Endothelial cell of umbilical vein (primary cell): ENCODE data around the gene TUSC2. TPM values are rescaled to one million over a fixed set of nuclear protein-coding genes. Genes with fewer than 3 reads are reported as not detected.

ENCODE experiments used
- BruUV-seq: library from RNA; stranded (reverse); fragments of 400-500 nt; replicated peaks from 2 replicates; lab custom pipeline; 2021; lab: Mats Ljungman, UMichigan
- CTCF ChIA-PET: fragments of 300-600, 350-600 bp; sonication (Branson Sonifier 250); formaldehyde crosslinking; loops from one replicate; lab custom pipeline; 2021; ENCODE audit warnings: antibody characterized with exemption, inconsistent platforms; lab: Charles Lee
- POLR2A ChIA-PET: fragments of 300-600, 350-600 bp; sonication (Branson Sonifier 250); formaldehyde crosslinking; loops from one replicate; lab custom pipeline; 2021; ENCODE audit warnings: antibody characterized with exemption, inconsistent platforms; lab: Charles Lee
- DNase-seq: peaks from one replicate; pipeline ENCODE4 v3.0.0-alpha.2; 2011; ENCODE audit warnings: low read depth, low spot score
- FAIRE-seq: peaks from 2 replicates; lab custom pipeline; 2011; peaks lifted over from hg19 to GRCh38; lab: Jason Lieb, UNC
- H2AFZ ChIP-seq: 2 replicates; pipeline ENCODE4 v1.6.0; 2012; ENCODE audit warnings: low read depth, low read length, control low read depth, inconsistent platforms
- H3K27ac ChIP-seq: 2 replicates; pipeline ENCODE4 v1.5.1; 2011; ENCODE audit warnings: low read depth, mild to moderate bottlenecking, control low read depth, low read length, moderate library complexity; ENCODE audit not compliant: insufficient read depth
- H3K27me3 ChIP-seq, 2 experiments: 2 replicates each; pipeline versions ENCODE4 v1.6.0 to v1.6.1; 2011; ENCODE audit warnings: low read length in 2 of 2, mixed read lengths in 1 of 2; ENCODE audit not compliant: control insufficient read depth in 2 of 2, insufficient read depth in 2 of 2
- H3K36me3 ChIP-seq, 2 experiments: 2 replicates in 1 of 2; 3 replicates in 1 of 2; pipeline ENCODE4 v1.5.1; 2011; ENCODE audit warnings: low read length in 2 of 2, mild to moderate bottlenecking in 1 of 2, moderate library complexity in 1 of 2; ENCODE audit not compliant: control insufficient read depth in 2 of 2, insufficient read depth in 2 of 2; ENCODE audit errors: extremely low read depth in 1 of 2
- H3K4me1 ChIP-seq: 3 replicates; pipeline ENCODE4 v1.5.1; 2011; ENCODE audit warnings: mild to moderate bottlenecking, low read length; ENCODE audit not compliant: control insufficient read depth, insufficient read depth; ENCODE audit errors: extremely low read depth
- H3K4me2 ChIP-seq: 2 replicates; pipeline ENCODE4 v1.6.1; 2011; ENCODE audit warnings: low read length, control low read depth, mixed read lengths; ENCODE audit not compliant: insufficient read depth
- H3K4me3 ChIP-seq, 3 experiments: fragments of 200-600 bp in 1 of 3; sonication (generic), shearing (Covaris generic) in 1 of 3; replicated peaks in 1 of 3; 2 replicates each; pipeline ENCODE4 v1.5.1; 2011 to 2016; ENCODE audit warnings: control low read depth in 3 of 3, low read length in 3 of 3, mild to moderate bottlenecking in 2 of 3, inconsistent platforms in 1 of 3, low read depth in 1 of 3, moderate library complexity in 1 of 3; ENCODE audit not compliant: insufficient read depth in 1 of 3
- H3K79me2 ChIP-seq: 2 replicates; pipeline ENCODE4 v1.6.0; 2012; ENCODE audit warnings: low read length, inconsistent platforms; ENCODE audit not compliant: control insufficient read depth, insufficient read depth
- H3K9ac ChIP-seq: replicated peaks from 2 replicates; pipeline ENCODE3; 2011; ENCODE audit warnings: low read length, control low read depth; ENCODE audit not compliant: insufficient read depth; ENCODE audit errors: extremely low read depth
- H3K9me1 ChIP-seq: replicated peaks from 3 replicates; pipeline ENCODE4 v1.6.0; 2011; ENCODE audit warnings: mild to moderate bottlenecking, low read length; ENCODE audit not compliant: control insufficient read depth, insufficient read depth; ENCODE audit errors: extremely low read depth
- H3K9me3 ChIP-seq: replicated peaks from 2 replicates; pipeline ENCODE4 v1.5.1; 2012; ENCODE audit warnings: low read length, inconsistent platforms; ENCODE audit not compliant: control insufficient read depth, insufficient read depth
- H4K20me1 ChIP-seq: replicated peaks from 2 replicates; pipeline ENCODE3; 2011; ENCODE audit warnings: mild to moderate bottlenecking, low read length; ENCODE audit not compliant: control insufficient read depth, insufficient read depth; ENCODE audit errors: extremely low read depth
- EZH2 ChIP-seq: IDR thresholded peaks from 2 replicates; pipeline ENCODE4 v1.6.1; 2012; ENCODE audit warnings: borderline replicate concordance, low read depth, mild to moderate bottlenecking, moderate library complexity, low read length, inconsistent platforms; ENCODE audit not compliant: severe bottlenecking
- FOS ChIP-seq: IDR thresholded peaks from 2 replicates; pipeline ENCODE4 v1.6.1; 2011; ENCODE audit warnings: mild to moderate bottlenecking, low read length, moderate library complexity, borderline replicate concordance; ENCODE audit not compliant: insufficient read depth
- GATA2 ChIP-seq: IDR thresholded peaks from 2 replicates; pipeline ENCODE4 v1.7.0; 2011; ENCODE audit warnings: low read depth, mild to moderate bottlenecking, moderate library complexity, mixed read lengths, low read length; ENCODE audit not compliant: insufficient read length, insufficient read depth
- JUN ChIP-seq: IDR thresholded peaks from 2 replicates; pipeline ENCODE4 v1.6.1; 2011; ENCODE audit warnings: borderline replicate concordance, low read depth; ENCODE audit not compliant: insufficient read length, insufficient read depth
- MYC ChIP-seq: IDR thresholded peaks from one replicate; pipeline ENCODE4 v1.6.1; 2011; ENCODE audit warnings: mild to moderate bottlenecking, low read depth, low read length
- POLR2A ChIP-seq: IDR thresholded peaks from 2 replicates; pipeline ENCODE4 v1.6.1; 2012; ENCODE audit warnings: low read depth, mild to moderate bottlenecking, control low read depth, low read length
- POLR2AphosphoS5 ChIP-seq: IDR thresholded peaks from 2 replicates; pipeline ENCODE4 v1.6.1; 2012; ENCODE audit warnings: low read depth, mild to moderate bottlenecking, control low read depth, low read length, moderate library complexity; ENCODE audit not compliant: insufficient read depth
- dilution Hi-C: fragments of 300-500 bp; cut with MboI; formaldehyde crosslinking; loops from one replicate; pipeline ENCODE4 v1.15.0; 2019; ENCODE audit warnings: low sequenced_read_pairs; ENCODE audit not compliant: extremely low pct_ligation_motif_present
- intact Hi-C: fragments of 100-400 bp; cut with micrococcal nuclease; formaldehyde crosslinking; loops from one replicate; pipeline ENCODE4 v1.10.0; 2022
- polyA plus RNA-seq, 4 experiments: library from polyadenylated mRNA; depleted of rRNA in 3 of 4; stranded (reverse) in 3 of 4; unstranded in 1 of 4; fragments of >200 nt; gene quantifications; 2 replicates each; pipeline versions ENCODE4 v1.2.1 to v1.2.3, GENCODE V29; 2011 to 2012; ENCODE audit warnings: missing spikeins in 1 of 4
- total RNA-seq: library from RNA; stranded (reverse); gene quantifications from 2 replicates; pipeline ENCODE4 v1.2.3, GENCODE V29; 2021
- TF ChIP-seq, protein P1 (sequence below), 2 donors: IDR thresholded peaks; 1 replicate in 1 of 2; 2 replicates in 1 of 2; pipeline ENCODE4 v1.5.1; 2011; ENCODE audit warnings: low read length in 2 of 2, mild to moderate bottlenecking in 2 of 2, moderate library complexity in 2 of 2, control low read depth in 1 of 2, inconsistent platforms in 1 of 2, low read depth in 1 of 2; ENCODE audit not compliant: insufficient read depth in 1 of 2; ENCODE audit errors: extremely low read depth in 1 of 2
- TF ChIP-seq, protein P2 (sequence below): IDR thresholded peaks from 2 replicates; pipeline ENCODE4 v1.6.1; 2011; ENCODE audit not compliant: insufficient read depth, insufficient read length

Gene TUSC2
- total and polyA plus RNA-seq, 2 donors (not counting 3 experiments of a cell fraction or from before 2014, with no cell fraction given): 30.0 to 89.0 TPM

DNA sequence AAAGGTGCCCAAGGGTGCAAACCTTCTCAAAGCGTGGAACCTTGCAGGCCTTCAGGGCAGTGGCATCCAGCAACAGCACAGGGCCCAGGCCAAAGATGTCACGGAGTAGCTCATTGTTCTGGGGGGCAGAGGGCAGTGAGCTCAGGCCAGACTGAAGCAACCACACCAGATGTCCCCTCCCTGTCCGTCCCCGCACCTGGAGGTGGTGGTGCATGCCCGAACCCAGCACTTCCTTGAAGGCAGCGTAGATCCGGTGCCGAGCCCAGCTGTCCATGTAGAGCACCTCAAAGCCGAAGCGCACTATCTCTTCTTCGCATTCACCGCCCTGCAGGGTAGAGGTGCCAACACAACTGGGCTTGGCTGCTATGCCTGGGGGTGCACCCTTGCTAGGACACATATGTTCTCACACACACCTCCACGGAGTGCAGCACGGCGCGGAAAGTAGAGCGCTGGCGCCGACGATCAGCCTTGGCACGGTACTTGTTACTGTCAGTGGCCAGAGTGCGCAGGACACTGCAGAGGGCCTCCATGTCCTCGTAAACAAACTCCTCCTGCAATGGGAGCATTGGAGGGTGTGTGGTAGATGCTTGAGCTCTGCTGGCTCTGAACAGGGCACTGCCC, 39.5 kb downstream of the TUSC2 start:
- no TSS peak for BruUV-seq
- Histone ChIP-seq H3K79me2 (peaks cover 27% of the 10 kb centered on the region), H3K36me3 (peaks cover 3 to 35% of the 10 kb centered on the region in 2 experiments), H3K27me3 (no peaks in the 10 kb centered on the region), H3K4me1 (peaks cover 11% of the 10 kb centered on the region), H4K20me1 (no peaks in the 10 kb centered on the region), H3K9me3 (no peaks in the 10 kb centered on the region), H3K4me3 (no peak overlapping the region), H2AFZ (no peak overlapping the region), H3K27ac (no peak overlapping the region), H3K4me2 (no peak overlapping the region), H3K9me1 (no peaks in the 10 kb centered on the region), H3K9ac (no peak overlapping the region)
- no peak for DNase-seq
- intact Hi-C loops: no loop called here
- dilution Hi-C loops: no loop called here
- no peak for FAIRE-seq
- CTCF ChIA-PET: interaction anchor here (0.8 kb wide), 1 partner anchor 9 kb away, joined by 3 read pairs; no protein-coding TSS in a partner anchor
- POLR2A ChIA-PET: no interaction called here
- TF ChIP-seq POLR2A: no peak
- TF ChIP-seq MYC: no peak
- no peak for TF ChIP-seq EZH2
- no peak for TF ChIP-seq JUN
- TF ChIP-seq GATA2: no peak
- TF ChIP-seq, protein P1, sequence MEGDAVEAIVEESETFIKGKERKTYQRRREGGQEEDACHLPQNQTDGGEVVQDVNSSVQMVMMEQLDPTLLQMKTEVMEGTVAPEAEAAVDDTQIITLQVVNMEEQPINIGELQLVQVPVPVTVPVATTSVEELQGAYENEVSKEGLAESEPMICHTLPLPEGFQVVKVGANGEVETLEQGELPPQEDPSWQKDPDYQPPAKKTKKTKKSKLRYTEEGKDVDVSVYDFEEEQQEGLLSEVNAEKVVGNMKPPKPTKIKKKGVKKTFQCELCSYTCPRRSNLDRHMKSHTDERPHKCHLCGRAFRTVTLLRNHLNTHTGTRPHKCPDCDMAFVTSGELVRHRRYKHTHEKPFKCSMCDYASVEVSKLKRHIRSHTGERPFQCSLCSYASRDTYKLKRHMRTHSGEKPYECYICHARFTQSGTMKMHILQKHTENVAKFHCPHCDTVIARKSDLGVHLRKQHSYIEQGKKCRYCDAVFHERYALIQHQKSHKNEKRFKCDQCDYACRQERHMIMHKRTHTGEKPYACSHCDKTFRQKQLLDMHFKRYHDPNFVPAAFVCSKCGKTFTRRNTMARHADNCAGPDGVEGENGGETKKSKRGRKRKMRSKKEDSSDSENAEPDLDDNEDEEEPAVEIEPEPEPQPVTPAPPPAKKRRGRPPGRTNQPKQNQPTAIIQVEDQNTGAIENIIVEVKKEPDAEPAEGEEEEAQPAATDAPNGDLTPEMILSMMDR (IDR thresholded peaks at IDR 0.05; ENCODE audit: extremely low read depth in 1 of 2, insufficient read depth in 1 of 2, low read depth in 1 of 2, low read length in 2 of 2): no peak
- TF ChIP-seq FOS: no peak
- no peak for TF ChIP-seq POLR2AphosphoS5
- TF ChIP-seq, protein P2, sequence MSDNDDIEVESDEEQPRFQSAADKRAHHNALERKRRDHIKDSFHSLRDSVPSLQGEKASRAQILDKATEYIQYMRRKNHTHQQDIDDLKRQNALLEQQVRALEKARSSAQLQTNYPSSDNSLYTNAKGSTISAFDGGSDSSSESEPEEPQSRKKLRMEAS: no peak
